HG02571 (cell line): ENCODE measurements around the gene GCNT2.
"Not testable (repeated sequence)": the region's sequence is repeated elsewhere in the genome, so short reads cannot be mapped to it uniquely, and the experiment has no call there.

Experiments used
- ATAC-seq: cut with Tn5 transposase; IDR thresholded peaks from one replicate; pipeline ENCODE4 v1.9.1; 2021; ENCODE audit warnings: mild to moderate bottlenecking, moderate library complexity; ENCODE audit not compliant: unreplicated experiment

The GCNT2 gene

DNA sequence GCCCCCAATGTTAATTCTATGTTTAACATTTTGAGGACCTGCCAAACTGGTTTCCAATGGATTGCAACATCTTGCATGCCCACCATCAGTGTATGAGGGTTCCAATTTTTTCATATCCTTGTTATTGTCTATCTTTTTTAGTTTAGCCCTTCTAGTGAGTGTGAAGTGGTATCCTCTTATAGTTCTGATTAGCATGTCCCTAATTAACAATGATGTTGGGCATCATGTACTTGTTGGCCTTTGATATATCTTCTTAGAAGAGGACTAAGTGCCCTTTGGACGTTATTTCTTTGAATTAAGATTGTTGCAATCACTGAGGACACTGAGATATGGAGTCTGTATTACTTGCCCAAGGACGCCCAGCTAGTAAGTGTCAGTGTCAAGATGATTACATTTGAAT, 22.3 kb downstream of the GCNT2 start:
- ATAC-seq: no peak

DNA sequence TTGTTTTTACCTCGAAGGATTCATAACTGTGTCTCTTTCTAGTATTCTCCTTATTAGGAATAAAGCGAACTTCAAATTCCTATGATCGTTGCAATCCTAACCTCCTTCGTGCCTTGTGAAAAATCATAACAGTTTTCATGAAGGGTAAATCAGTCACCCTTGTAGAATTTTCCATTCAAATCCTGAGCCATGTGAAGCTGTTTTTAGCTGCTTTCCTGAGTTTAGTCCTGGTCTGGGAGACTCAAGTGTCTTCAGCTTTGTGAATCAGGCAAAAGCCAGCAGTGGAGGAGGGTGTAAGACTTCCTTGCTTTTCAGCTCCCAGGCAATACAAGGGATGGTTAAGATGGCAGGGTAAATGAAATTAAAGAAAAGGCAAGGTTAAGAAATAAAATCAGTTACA, 24.3 kb downstream of the GCNT2 start:
- no peak for ATAC-seq

DNA sequence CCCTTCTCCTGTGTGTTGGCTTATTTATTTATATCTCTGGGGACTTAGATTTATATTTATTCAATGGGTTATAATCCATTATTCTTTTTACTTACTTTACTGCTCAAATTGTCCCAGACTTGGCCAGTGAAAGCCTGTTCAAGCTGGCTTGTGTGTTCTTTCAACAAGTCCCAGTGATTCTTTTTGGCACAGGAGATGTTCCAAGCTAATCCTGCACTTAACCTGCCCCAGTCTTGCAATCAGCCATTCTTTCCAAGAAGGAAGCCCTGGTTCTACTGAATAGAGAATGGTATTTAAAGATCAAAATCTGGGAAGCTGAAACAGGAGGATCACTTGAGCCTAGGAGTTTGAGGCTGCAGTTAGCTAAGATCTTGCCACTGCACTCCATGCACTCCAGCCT, 26.7 kb downstream of the GCNT2 start:
- no peak for ATAC-seq

DNA sequence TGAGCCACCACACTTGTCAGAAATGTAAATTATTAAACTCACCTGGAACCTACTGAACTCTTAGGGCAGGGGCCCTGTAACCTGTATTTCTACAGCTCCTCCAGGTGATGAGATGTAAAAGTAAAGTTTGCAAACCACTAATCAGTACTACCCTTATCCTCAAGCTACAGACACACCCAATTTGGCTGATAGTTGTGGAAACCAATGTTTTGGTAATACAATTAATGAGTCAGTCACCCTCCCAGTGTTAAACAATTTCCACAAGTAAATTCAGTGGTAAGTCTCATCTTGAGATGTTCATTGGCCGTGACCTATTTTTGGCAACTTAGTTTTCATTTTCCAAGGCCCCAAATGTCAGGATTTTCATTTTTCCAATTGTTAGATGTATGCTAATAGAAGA, 29.6 kb downstream of the GCNT2 start:
- ATAC-seq: no peak

DNA sequence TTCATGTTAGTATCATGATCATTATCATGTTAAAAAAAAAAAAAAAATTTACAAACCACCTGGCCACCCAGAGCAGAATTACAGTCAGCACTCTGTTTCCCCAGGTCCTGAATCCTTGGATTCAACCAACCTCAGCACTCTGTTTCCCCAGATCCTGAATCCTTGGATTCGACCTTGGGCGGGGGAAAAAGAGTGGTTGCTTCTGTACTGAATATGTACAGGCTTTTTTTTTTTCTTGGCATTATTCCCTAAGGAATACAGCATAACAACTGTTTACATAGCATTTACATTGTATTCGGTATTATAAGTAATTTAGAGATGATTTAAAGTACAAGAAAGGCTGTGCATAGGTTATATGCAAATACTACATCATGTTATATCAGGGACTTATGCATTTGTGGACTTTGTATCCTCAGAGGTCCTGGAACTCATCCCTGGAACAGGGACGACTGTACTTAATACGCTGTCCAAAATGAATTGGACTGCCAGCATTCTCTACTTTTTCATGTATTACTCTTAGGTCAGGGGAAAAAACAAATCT, 31.2 kb downstream of the GCNT2 start:
- no peak for ATAC-seq

DNA sequence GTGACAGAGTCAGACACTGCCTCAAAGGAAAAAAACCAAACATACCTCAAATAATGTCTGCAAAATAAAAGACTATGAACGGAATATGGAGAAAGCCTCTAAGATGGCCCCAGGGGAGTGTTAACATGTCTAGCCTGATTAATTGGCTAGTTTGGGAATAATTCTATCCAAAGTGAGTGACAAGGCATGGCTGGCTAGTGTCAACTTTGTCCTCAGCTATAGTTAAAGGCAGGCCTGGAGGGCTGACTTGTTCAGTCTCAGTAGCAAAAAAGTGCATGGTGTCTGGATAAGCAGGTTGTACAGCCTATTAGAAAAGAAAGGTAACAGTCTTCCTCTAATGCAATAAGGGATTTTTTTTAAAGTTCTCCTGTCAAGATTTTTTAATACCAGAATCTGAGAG, 32.7 kb downstream of the GCNT2 start:
- no peak for ATAC-seq

DNA sequence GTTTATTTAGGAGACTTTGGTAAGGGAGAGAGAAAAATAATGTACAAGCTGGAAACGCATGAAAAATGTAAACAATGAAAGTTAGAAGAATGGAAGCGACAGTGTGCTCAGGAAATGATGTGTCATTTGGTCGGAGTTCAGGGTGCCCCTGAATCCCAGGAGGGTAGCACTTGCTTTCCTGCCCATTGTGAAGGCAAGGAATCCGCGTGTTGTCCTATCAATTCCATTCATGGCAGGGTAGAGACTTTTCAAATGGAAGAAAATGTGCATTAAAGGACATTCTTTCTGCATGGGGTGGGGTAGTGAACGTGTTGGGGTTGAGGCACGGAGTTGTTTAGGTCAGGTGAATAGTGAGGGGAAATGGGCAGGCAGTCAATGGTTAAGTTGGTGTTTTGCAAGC, 33.7 kb downstream of the GCNT2 start:
- no peak for ATAC-seq

DNA sequence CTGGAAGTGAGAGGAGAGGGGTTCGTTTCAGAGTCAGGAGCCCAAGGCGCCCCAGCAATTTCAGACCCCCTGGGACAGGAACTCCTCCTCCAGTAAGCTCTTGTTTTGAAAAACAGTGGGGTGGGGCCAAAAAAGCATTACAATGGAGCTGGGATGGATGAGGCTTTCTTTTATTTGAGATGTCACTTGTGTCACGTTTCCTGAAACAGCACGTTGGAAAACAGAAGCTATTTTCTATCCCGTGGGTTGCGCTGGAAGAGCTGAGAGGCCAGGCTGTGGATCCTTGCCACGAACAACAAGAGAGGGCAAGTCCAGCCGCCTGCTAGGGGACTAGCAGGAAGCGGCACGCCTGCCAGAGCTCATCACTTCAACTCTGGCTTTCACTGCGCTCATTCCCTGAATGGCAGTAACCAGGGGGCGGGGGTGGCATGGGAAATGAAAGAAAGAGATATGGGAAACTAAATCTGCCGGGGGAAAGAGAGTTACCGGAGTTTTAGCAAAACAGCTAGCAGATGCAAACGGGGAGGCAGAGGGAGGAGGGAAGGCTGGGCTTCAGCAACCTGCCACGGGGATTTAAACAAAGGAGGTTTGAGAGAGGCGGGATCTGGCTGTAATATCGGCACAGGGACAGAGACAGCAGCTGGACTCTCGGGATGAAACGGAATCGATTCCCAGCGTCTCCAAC, 34.6 kb downstream of the GCNT2 start:
- no peak for ATAC-seq

DNA sequence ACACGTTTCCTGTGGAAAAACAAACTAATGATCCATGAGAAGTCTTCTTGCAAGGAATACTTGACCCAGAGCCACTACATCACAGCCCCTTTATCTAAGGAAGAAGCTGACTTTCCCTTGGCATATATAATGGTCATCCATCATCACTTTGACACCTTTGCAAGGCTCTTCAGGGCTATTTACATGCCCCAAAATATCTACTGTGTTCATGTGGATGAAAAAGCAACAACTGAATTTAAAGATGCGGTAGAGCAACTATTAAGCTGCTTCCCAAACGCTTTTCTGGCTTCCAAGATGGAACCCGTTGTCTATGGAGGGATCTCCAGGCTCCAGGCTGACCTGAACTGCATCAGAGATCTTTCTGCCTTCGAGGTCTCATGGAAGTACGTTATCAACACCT, 35.4 kb downstream of the GCNT2 start:
- no peak for ATAC-seq

DNA sequence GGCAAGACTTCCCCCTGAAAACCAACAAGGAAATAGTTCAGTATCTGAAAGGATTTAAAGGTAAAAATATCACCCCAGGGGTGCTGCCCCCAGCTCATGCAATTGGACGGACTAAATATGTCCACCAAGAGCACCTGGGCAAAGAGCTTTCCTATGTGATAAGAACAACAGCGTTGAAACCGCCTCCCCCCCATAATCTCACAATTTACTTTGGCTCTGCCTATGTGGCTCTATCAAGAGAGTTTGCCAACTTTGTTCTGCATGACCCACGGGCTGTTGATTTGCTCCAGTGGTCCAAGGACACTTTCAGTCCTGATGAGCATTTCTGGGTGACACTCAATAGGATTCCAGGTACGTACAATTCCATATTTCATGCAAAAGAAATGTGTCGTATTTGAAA, 35.8 kb downstream of the GCNT2 start:
- ATAC-seq: no peak

DNA sequence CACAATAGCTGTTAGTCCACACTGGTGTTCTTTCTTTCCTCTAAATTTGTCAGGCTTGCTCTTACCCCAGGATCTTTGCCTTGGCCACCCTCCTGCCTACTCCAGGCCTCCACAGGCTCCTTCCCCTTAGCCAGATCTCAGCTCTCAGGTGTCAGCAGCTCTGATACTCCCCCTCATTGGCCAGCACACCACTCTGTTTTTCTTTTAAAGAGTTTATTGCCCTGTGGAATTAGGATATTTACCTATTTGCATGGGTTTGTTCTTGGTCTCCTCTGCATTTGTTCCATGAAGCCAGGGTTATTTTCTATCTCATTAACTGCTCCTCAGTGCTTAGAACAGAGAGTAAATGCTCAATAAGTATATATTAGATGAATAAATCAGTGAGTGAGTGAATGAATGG, 36.8 kb downstream of the GCNT2 start:
- ATAC-seq: no peak

DNA sequence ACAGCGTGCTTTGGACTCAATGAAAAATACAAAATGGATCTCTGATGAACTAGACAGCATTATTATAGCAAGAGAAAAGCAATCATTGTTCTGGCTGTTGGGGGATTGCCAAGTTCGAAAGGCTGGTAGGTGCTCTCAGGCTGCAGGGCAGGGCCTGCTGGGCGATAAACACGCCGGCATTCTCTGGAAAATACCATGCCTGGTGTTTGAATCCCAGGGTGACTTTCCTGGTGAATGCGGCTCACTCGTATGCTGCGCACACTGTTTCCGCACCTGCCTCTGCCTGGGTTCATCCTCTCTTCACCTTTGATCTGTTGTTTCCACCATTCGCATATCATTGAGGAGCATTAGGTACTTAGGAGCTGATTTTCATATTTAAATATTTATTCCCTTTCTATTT, 37.4 kb downstream of the GCNT2 start:
- no peak for ATAC-seq

DNA sequence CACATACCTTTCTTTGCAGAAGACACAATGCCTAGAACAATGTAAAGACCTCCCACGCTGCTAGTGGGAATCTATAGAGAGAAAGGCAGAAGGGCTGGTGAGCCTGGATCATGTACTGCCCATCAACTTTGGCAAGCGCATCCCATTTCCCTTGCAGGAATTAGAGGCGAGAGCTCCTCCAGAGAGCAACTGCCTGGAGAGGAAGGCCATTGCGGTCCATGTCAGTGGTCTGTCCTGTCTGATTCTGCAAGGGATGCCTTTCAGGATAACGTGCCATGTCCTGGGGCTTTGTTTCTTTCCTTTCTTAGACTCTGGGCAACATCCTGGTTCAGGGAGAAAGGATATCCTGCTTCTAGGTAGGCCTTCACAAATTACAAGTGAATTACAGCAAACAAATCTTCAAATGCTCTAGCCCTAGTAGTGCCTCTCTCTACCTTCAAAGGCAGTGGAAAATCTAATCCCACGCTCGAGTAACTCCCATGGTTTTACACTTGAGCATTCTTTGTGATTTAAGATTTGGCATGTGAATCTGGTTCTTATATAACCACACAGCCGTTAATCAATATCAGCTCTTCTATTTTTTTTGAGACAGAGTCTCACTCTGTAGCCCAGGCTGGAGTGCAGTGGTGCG, 38.5 kb downstream of the GCNT2 start:
- ATAC-seq: no peak

DNA sequence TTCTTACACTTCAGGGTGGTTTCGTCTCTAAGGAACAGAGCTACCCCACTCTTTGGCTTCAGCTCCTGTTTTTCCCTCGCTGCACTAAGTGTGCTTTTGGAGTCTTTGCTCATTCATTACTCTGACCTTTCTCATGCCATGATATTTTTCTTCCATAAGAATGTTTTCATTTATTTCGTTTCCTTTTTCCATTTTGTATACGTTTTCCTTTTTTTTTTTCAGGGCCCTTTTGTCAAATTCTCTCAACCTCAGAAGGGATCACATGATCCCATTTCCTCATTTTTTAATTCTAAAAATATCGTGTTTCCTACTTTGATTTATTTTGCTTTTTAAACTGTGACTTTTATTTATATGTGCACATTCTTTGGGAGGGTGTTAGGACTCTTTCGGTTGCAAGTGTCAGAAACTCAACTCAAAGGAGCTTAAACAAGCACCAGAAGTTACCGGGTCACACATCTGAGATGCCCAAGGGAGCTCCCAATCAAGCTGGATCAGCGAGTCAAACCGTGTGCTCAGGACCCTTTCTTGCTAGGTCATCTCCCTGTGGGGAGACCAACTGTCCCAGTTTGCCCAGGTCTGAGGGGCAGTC, 40.6 kb downstream of the GCNT2 start:
- no peak for ATAC-seq

DNA sequence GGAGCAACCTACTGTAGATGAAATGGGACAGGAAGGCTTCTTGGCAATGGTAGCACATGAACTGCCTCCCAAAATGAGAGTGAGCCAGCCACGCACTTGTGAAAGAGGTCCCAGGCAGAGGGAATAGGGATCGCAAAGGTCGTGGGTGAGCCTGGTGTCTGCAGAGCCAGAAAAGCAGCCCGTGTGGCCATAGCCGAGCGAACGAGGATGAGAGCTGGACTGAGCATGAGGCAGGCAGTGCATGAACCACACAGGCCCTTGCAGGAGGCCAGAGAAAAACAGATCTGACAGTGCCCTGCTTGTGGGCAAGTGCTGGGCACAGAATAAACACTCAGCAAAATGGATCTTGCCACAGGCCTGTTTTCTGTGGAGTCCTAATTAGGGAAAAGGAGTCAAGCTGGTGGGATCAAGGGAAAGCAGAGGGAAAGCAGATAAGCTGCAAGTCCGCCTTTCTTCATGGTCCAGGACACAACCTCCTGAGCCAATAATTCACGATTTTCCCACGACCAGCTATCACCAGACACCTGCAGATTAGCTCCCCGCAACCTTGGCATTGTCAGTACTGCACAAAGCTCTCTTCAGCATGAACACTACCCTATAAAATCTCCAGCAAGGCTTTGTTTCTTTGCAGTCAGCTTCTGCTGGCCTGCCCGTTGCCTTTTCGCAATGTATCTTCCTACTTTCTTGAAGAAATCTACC, 44.0 kb downstream of the GCNT2 start:
- no peak for ATAC-seq

DNA sequence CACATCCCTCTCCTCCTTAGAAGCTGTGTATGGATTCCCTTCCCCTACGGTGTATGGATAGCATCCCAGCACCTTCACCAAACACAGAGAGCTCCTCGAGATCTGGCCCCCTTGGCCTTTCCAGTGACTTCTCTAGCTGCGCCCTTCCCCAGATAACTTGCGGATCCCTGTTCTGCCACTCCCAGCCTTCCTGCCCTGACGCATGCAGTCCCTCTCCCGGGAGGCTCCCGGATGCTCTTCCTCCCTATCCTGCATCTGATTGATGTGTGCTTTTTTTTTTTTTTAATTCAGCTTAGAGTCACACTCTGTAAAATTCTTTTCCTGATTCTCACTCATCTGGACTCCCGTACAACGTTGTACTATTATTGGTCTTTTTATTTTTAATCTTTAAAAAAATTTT, 44.8 kb downstream of the GCNT2 start:
- no peak for ATAC-seq

DNA sequence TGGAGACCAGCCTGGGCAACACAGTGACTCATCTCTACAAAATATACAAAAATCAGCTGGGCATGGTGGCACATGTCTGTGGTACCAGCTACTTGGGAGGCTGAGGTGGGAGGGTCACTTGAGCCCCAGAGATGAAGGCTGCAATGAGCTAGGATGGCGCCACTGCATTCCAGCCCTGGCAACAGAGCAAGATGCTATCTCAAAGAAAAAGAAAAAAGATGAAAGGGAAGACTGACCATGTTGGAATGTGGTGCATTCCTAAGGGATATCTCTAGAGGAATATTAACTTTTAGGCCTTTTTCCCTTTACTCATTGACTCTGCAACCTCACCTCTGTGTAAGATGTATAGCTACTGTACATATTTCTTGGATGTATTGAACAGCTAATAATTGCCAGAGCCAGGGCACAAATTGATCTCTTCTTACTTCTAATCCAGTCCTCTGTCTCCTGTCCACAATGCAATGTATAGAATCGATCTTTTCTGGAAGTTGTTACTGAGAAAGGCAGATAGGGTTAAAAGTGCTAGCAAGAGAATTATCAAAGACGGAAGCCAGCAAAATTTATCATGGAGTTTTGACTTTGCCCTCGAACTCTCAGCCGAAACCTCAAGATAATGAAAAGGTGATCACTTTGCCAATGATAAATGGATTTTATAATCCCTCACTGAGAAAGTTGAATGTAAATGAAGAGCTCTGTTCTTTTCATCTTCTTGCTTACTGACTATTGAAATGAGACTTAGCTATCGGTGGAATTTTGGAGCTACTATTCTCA, 46.3 kb downstream of the GCNT2 start:
- no peak for ATAC-seq

DNA sequence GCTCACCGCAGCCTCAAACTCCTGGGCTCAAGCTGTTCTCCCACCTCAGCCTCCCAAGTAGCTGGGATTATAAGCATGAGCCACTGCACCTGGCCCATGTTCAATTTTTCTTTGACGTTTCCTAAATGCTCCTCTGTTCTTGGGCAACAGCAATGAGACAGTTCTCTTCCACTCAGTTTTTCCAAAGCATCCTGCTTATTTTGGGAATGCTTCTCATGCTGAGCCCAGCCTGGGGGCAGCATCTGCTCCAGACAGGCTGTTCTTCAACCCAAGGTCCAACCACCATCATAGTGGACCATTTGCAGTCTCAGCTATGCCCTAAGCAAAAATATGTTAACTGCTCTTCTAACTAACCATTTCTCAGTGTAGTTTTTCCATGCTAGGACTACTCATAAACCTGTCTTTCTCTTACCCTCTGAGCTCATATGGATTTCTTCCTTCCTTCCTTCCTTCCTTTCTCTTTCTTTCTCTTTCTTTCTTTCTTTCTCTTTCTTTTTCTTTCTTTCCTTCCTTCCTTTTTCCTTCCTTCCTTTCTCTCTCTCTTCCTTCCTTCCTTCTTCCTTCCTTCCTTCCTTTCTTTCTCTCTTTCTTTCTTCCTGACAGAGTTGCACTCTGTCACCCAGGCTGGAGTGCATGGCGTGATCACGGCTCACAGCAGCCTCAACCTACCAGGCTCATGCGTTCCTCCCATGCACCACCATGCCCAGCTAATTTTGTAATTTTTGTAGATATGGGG, 48.4 kb downstream of the GCNT2 start:
- no peak for ATAC-seq

DNA sequence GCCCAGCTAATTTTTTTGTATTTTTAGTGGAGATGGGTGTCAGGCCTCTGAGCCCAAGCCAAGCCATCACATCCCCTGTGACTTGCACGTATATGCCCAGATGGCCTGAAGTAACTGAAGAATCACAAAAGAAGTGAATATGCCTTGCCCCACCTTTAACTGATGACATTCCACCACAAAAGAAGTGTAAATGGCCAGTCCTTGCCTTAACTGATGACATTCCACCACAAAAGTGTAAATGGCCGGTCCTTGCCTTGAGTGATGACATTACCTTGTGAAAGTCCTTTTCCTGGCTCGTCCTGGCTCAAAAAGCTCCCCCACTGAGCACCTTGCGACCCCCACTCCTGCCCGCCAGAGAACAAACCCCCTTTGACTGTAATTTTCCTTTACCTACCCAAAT, 54.4 kb downstream of the GCNT2 start:
- ATAC-seq: not testable (repeated sequence)

DNA sequence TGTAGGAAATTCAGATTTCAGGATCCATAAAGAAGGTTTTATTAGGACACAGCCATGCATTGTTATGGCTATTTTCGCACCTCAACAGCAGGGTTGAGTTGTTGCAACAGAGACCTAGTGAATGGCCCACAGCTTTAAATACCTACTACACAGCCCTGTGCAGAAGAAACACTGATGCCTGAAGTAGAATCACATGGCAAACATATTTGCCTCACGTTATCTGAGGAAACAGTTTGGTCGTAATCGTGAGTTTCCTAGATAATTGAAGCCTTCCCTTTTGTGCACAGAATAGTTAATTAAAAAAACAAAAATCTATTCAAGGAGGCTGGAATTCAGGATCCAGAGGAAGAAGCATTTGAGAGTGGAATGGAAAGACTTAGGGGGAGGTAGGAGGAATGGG, 55.1 kb downstream of the GCNT2 start:
- no peak for ATAC-seq
